RWPE1 (cell line): ENCODE results near the gene GLIPR2.
A peak's percentile ranks its signal among the peaks of the same experiment; 100 is the strongest.

Experiments
- CTCF ChIA-PET: fragments of 350-600 bp; sonication (Branson Sonifier 250); formaldehyde crosslinking; extraction: SDS; loops from one replicate; lab custom pipeline; 2021; lab: Yijun Ruan, JAX
- POLR2A ChIA-PET: fragments of 400-600 bp; formaldehyde crosslinking; extraction: SDS; loops from one replicate; lab custom pipeline; 2020; ENCODE audit warnings: antibody characterized with exemption; ENCODE audit not compliant: low non-redundant PET; lab: Yijun Ruan, JAX
- DNase-seq: peaks from one replicate; pipeline ENCODE4 v3.0.0; 2012; ENCODE audit warnings: low spot score
- H3K27ac ChIP-seq: fragments of 450-650 bp; 2 replicates; pipeline ENCODE4 v1.5.1; 2017
- CTCF ChIP-seq: fragments of 450-650 bp; conservative IDR thresholded peaks from 2 replicates; pipeline ENCODE4 v1.5.1; 2017; ENCODE audit warnings: low read depth, mild to moderate bottlenecking

Gene GLIPR2

GRCh38 chr9:36150574-36151315 lies 14.2 kb downstream of the GLIPR2 start:
- CTCF ChIA-PET, result interaction anchor here (0.6 kb wide), 1 partner anchor 32 kb away, joined by 3 read pairs; no protein-coding TSS in a partner anchor
- TF ChIP-seq CTCF, result no peak
- DNase-seq, result no peak
- peak overlapping the region; percentile 37; the same call in 1 of the 2 replicates for H3K27ac ChIP-seq
- POLR2A ChIA-PET, result no interaction called here

- TF ChIP-seq CTCF, result no peak
- POLR2A ChIA-PET, result no interaction called here
These were observed 15.0 kb downstream of the GLIPR2 start for GRCh38 chr9:36151316-36152210.

GRCh38 chr9:36152741-36153438 lies 16.4 kb downstream of the GLIPR2 start:
- no peak overlapping the region for H3K27ac ChIP-seq
- DNase-seq, result no peak
- CTCF ChIA-PET, result interaction anchor here (0.6 kb wide), 2 partner anchors 14 to 361 kb away, joined by 3 read pairs; no protein-coding TSS in a partner anchor
- POLR2A ChIA-PET, result no interaction called here
- TF ChIP-seq CTCF, result no peak

More at GRCh38 chr9:36151316-36152210, 15.0 kb downstream of the GLIPR2 start:
- H3K27ac ChIP-seq, result peak overlapping the region; percentile 37
- no peak for DNase-seq
- CTCF ChIA-PET, result interaction anchor here (0.5 to 0.6 kb wide), 2 partner anchors 33 to 327 kb away, joined by 3 read pairs; no protein-coding TSS in a partner anchor

- peak overlapping the region; percentile 19; the same call in 1 of the 2 replicates for H3K27ac ChIP-seq
- POLR2A ChIA-PET, result no interaction called here
- no peak for DNase-seq
- no peak for TF ChIP-seq CTCF
- CTCF ChIA-PET, result no interaction called here
These were observed 17.2 kb downstream of the GLIPR2 start for GRCh38 chr9:36153746-36154145.

GRCh38 chr9:36154331-36154952 lies 17.9 kb downstream of the GLIPR2 start:
- CTCF ChIA-PET, result no interaction called here
- DNase-seq, result no peak
- POLR2A ChIA-PET, result no interaction called here

More at GRCh38 chr9:36154331-36154952, 17.9 kb downstream of the GLIPR2 start:
- H3K27ac ChIP-seq, result peak overlapping the region; percentile 54
- no peak for TF ChIP-seq CTCF
